Rectal smooth muscle tissue (tissue), 1 donor: ENCODE results near the gene GABRG3.

Experiments
- H3K27ac ChIP-seq: one replicate; pipeline ENCODE4 v1.7.0; 2013; ENCODE audit warnings: low read depth, low read length, inconsistent platforms
- H3K27me3 ChIP-seq: one replicate; pipeline ENCODE4 v1.7.0; 2013; ENCODE audit warnings: low read length; ENCODE audit not compliant: control insufficient read depth, insufficient read depth
- H3K36me3 ChIP-seq: one replicate; pipeline ENCODE4 v1.7.0; 2013; ENCODE audit warnings: low read length; ENCODE audit not compliant: control insufficient read depth, insufficient read depth
- H3K4me1 ChIP-seq: one replicate; pipeline ENCODE4 v1.7.0; 2013; ENCODE audit warnings: low read length; ENCODE audit not compliant: control insufficient read depth, insufficient read depth
- H3K4me3 ChIP-seq: one replicate; pipeline ENCODE4 v1.7.0; 2013; ENCODE audit warnings: low read length
- H3K9ac ChIP-seq: one replicate; pipeline ENCODE4 v1.7.0; 2013; ENCODE audit warnings: low read length

GABRG3 gene

DNA sequence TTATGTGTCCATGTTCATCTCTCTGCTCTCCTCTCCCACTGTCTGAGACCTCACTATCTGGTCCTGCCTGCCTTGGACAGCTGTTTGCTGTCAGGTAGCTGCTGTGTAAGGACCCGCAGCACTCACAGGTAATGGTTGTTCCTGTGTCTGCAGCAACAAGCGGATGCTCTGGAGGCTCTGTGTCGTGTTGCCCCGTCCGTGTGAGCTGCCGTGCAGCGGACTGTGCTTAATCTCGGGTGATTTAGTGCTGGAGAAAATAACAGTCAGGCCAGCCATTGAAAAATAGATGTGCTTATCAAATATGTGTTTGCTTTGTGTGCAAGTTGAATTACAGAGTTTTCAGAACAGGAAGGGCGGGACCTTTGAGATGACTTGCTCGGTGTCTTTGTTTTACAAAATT lies 121.4 kb downstream of the GABRG3 start:
- Histone ChIP-seq H3K4me3 (no peak overlapping the region), H3K36me3 (no peaks in the 10 kb centered on the region), H3K27me3 (no peaks in the 10 kb centered on the region), H3K4me1 (peaks cover 4% of the 10 kb centered on the region), H3K9ac (no peak overlapping the region), H3K27ac (no peak overlapping the region)

DNA sequence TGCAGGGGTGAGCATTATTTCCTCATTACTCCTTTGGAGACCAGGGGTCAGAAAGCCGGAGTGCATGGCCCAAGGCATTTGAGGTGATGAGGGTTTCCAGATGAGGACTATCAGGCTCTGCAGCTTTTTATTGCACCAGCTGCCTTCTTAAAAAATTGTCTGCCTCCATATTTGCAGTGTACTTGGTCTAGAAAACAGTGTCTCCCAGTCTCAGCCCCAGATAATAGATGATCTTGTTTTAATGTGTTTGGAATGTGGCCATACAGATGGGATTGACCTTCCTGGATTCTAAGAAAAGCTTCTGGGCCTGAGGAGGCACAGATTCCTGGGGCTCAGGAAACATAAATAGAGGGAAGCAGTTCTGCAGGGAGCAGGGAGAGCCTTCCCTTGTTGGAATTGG lies 123.3 kb downstream of the GABRG3 start:
- Histone ChIP-seq H3K9ac (no peak overlapping the region), H3K27me3 (no peaks in the 10 kb centered on the region), H3K27ac (no peak overlapping the region), H3K4me1 (peaks cover 4% of the 10 kb centered on the region), H3K36me3 (no peaks in the 10 kb centered on the region), H3K4me3 (no peak overlapping the region)

DNA sequence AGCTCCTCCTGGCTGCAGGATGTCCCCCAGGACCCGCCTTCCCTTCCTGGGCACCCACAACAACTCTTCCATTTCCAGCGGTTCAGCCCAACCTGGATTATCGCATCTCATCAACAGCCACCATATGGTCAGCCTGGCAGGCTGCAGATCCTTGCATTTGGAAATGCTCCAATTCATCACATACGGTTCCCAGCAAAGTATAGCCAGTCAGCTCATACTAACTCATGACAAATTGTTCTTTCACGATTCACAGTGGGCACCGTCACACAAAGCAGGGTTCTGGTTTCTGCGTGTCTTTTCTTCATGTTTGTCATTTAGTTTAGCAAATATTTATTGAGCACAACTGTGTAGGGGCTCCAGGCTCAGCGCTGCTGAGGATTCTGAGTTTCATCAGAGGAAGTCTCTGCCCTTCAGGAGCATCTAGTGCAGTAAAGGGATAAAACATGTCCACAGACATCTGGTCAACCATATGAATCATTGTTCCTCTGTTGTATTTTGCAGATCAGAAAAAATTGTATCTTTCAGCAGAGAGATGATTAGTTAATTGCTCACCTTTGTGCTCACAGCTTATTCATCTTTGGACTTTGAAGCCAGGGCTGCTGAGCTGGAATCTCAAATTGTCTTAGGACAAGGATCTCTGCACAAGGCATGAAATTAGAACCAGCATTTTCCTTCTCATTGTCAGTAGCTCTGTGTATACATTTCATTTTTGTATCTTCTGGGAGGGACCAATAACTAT lies 125.1 kb downstream of the GABRG3 start:
- Histone ChIP-seq H3K4me1 (peaks cover 4% of the 10 kb centered on the region), H3K9ac (no peak overlapping the region), H3K27me3 (no peaks in the 10 kb centered on the region), H3K36me3 (no peaks in the 10 kb centered on the region), H3K27ac (no peak overlapping the region), H3K4me3 (no peak overlapping the region)

DNA sequence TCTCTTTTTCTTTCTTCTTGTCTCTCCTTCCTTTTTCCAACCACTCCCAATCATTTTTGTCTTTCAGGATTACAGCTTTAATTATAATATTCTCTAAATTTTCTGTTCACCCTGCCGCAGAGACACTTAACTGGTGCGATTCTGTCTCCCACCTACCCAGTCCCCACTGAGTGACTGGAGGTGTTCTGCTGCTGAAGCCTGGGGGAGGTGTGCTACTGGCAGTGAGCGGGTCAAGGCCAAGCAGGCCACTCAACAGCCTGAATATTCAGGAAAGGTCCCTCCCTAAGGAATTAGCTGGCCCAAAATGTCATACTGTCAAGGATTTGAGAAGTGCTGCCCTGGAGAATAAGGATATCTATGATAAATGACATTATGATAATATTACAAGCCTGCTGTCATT lies 126.5 kb downstream of the GABRG3 start:
- Histone ChIP-seq H3K4me1 (peaks cover 4% of the 10 kb centered on the region), H3K27ac (no peak overlapping the region), H3K27me3 (no peaks in the 10 kb centered on the region), H3K9ac (no peak overlapping the region), H3K4me3 (no peak overlapping the region), H3K36me3 (no peaks in the 10 kb centered on the region)

DNA sequence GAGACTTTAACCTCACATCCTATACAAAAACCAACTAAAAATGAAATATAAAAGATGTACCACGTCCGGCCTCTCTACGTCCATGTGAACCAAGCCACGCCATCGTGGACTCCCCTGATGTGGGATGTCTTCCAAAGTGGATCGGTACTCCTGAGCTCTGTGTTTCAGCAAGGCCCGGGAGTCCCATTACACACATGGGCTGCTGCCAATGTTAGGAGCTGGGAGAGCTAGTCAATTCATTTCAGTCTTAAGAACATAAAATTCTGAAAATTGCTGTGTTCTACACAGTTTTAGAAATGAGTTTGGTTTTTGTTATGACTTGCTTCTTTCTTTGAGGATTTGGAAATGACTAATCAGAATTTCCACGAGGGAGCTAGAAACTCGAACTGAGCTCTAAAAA lies 131.0 kb downstream of the GABRG3 start:
- H3K36me3 ChIP-seq, result no peaks in the 10 kb centered on the region
- H3K4me1 ChIP-seq, result no peaks in the 10 kb centered on the region
- H3K4me3 ChIP-seq, result no peak overlapping the region
- H3K27ac ChIP-seq, result no peak overlapping the region
- H3K9ac ChIP-seq, result no peak overlapping the region
- H3K27me3 ChIP-seq, result no peaks in the 10 kb centered on the region

DNA sequence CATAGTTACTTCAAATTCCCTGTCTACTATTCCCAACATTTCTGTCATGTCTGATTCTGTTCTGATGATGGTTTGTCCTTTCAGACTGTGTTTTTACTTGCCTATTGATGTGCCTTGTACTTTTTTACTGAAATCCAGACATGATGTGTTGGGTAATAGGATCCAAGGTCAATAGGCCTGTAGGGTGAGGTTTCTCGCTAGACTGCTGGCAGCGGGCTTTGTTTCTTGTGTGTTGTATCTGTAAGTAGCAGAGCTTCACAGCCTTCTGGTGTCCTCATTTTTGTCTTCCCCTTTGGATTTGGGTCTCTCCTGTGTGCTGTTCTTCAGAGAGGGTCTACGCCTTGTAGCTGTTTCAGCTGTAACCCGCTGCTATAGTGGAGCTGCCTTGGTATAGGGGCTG lies 140.3 kb downstream of the GABRG3 start:
- no peaks in the 10 kb centered on the region for H3K27me3 ChIP-seq
- no peak overlapping the region for H3K27ac ChIP-seq
- H3K4me3 ChIP-seq, result no peak overlapping the region
- no peaks in the 10 kb centered on the region for H3K4me1 ChIP-seq
- no peak overlapping the region for H3K9ac ChIP-seq
- H3K36me3 ChIP-seq, result no peaks in the 10 kb centered on the region

DNA sequence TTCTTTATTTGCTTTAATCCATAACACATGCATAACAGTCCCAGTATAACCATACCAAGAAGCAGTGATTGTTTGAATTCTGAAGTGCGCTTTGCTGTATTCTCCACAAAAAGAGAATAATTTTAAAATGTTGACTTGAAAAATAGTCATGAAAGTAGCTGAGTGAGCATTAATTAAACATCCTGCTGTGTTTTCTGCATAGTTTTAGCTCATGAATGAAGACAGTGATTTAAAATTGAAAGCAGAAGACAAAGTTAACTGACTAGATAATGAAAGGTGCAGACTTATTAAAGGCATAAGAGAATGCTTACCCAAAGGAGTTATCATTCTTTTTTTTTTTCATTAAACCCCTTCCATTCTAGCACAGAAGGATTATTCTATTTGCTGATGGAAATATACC lies 143.5 kb downstream of the GABRG3 start:
- Histone ChIP-seq H3K27me3 (no peaks in the 10 kb centered on the region), H3K36me3 (no peaks in the 10 kb centered on the region), H3K27ac (no peak overlapping the region), H3K4me3 (no peak overlapping the region), H3K9ac (no peak overlapping the region), H3K4me1 (no peaks in the 10 kb centered on the region)

DNA sequence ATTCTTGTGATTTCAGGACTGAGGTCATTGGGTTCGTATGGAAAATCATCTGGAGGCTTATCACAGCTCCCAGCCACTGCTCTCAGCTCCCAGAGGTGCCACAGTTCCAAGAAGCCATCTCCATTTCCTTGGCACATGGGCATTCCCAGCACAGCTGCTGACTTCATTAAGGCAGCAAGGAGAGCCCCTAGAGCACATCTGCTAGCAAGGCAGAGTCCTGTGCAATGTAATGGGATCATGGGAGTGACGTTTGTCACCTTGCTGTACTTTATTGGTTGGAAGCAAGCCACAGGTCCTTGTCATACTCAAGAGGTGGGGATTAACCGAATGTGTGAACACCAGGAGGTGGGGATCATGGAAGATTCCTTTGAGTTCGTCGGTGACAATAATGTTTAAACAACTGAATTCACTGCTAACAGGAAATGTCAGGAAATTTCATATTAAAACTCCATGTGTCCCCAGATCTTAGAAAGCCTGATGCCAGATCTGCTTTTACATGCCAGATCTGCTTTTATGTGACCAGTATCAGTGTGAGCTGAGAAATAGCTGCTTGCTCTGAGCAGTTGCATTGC lies 148.8 kb downstream of the GABRG3 start:
- Histone ChIP-seq H3K27me3 (no peaks in the 10 kb centered on the region), H3K36me3 (no peaks in the 10 kb centered on the region), H3K4me1 (no peaks in the 10 kb centered on the region), H3K9ac (no peak overlapping the region), H3K4me3 (no peak overlapping the region), H3K27ac (no peak overlapping the region)

DNA sequence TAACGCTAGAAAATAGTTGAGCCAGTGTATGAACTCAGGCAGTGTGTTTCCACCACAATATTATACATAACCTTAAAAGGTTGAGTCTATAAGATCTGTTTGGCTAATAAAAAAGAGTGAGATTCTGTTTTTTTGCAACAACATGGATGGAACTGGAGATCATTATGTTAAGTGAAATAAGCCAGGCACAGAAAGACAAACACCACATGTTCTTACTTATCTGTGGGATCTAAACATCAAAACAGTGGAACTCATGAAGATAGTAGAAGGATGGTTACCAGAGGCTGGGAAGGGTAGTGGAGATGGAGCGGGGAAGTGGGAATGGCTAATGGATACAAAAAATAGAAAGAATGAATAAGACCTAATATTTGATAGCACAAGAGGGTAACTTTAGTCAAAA lies 150.7 kb downstream of the GABRG3 start:
- no peaks in the 10 kb centered on the region for H3K27me3 ChIP-seq
- H3K36me3 ChIP-seq, result no peaks in the 10 kb centered on the region
- no peak overlapping the region for H3K27ac ChIP-seq
- no peaks in the 10 kb centered on the region for H3K4me1 ChIP-seq
- H3K4me3 ChIP-seq, result no peak overlapping the region
- H3K9ac ChIP-seq, result no peak overlapping the region

DNA sequence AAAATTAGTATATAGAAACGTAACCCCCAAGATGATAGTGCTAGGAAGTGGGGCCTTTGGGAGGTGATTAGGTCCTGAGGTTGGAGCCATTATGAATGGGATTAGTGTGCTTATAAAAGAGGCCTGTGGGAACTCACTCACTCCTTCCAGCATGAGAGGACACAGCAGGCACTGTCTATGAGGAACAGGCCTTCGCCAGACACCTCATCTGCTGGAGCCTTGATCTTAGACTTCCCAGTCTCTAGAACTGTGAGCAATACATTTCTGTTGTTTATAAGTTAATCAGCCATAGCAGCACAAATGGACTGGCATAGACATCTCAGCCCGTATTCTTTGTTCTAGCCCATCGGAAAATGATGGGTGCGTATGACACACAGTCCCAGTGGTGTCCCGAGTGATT lies 152.3 kb downstream of the GABRG3 start:
- no peak overlapping the region for H3K4me3 ChIP-seq
- no peaks in the 10 kb centered on the region for H3K27me3 ChIP-seq
- H3K9ac ChIP-seq, result no peak overlapping the region
- no peaks in the 10 kb centered on the region for H3K36me3 ChIP-seq
- H3K27ac ChIP-seq, result no peak overlapping the region
- no peaks in the 10 kb centered on the region for H3K4me1 ChIP-seq

DNA sequence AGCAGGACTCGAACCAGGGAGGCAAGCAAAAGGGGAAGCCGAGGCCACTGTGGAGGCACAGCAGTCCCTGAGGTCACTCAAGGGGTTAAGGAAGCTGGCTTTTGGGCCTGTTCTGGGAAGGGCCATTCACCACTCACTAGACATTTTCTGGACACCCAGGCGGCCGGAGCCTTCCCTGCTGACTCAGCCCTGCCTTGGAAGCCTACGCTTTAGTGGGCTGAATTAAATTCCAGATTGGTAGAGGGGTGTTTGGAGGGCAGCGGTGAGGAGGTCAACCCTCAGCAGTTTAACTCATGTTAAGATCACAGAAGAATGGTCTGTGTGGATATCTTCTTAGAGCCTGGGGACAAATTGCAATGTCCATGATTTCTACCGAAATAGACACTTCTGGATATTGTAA lies 152.8 kb downstream of the GABRG3 start:
- no peaks in the 10 kb centered on the region for H3K27me3 ChIP-seq

DNA sequence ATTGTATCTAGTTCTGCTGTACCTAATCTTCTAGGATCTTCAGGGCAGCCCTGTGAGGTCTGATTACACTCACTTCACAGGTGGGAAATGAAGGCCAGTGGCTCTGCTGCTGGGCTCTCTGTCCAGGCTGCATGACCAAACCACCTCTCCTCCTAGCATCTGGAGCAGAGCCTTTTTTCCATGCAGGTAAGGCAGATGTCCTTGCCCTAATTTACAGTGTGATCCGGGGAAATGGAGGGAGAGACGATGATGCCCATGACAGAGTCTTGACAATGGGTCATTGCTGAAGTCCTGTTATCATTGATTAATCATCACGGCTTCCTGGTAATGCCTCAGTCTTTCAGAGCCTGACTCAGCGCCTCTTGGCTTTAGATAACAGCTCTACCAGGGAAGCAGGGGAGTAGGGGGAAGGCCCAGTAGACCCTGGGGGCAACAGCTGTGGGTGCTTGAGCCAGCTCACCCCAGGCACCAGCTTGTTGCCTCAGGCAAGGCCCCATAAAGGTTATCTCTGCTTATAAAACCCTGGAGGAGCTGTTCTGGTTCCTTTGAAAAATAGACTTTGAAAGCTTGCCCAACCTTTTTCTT lies 153.4 kb downstream of the GABRG3 start:
- Histone ChIP-seq H3K4me3 (no peak overlapping the region), H3K27me3 (no peaks in the 10 kb centered on the region)

More for the DNA sequence above, 152.8 kb downstream of the GABRG3 start:
- Histone ChIP-seq H3K27ac (no peak overlapping the region), H3K4me3 (no peak overlapping the region), H3K36me3 (no peaks in the 10 kb centered on the region), H3K4me1 (no peaks in the 10 kb centered on the region), H3K9ac (no peak overlapping the region)

DNA sequence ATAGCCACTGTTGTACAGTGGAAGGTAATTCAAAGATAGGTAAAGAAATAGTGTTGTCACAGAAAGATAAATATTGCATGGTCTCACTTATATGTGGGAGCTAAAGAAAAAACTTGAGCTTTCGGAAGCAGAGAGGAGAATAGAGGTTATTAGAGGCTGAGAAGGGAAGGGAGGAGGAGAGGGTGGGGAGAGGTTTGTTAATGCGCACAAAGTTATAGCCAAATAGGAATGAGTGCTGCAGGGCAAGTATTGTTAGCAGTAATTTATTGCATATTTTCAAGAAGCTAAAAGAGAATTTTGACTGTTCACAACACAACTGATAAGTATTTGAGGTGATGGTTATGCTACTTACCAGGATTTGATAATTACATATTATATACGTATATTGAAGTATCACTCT lies 154.2 kb downstream of the GABRG3 start:
- H3K9ac ChIP-seq, result no peak overlapping the region
- no peak overlapping the region for H3K4me3 ChIP-seq
- H3K36me3 ChIP-seq, result no peaks in the 10 kb centered on the region
- no peaks in the 10 kb centered on the region for H3K27me3 ChIP-seq
- no peaks in the 10 kb centered on the region for H3K4me1 ChIP-seq
- H3K27ac ChIP-seq, result no peak overlapping the region

More for the DNA sequence above, 153.4 kb downstream of the GABRG3 start:
- Histone ChIP-seq H3K36me3 (no peaks in the 10 kb centered on the region), H3K4me1 (no peaks in the 10 kb centered on the region), H3K9ac (no peak overlapping the region), H3K27ac (no peak overlapping the region)
